GM12891 (cell line): ENCODE results near the gene UBE2D1.

Experiments
- POLR2AphosphoS5 ChIP-seq: IDR thresholded peaks from 2 replicates; pipeline ENCODE4 v1.6.1; 2011; ENCODE audit warnings: low read depth, low read length, control low read depth
- TAF1 ChIP-seq: IDR thresholded peaks from 2 replicates; pipeline ENCODE4 v1.6.1; 2011; ENCODE audit warnings: low read depth, low read length, control low read depth

GRCh38 chr10:58307676-58308075 is 27.1 kb upstream of the UBE2D1 start:
- TF ChIP-seq POLR2AphosphoS5 (no peak), TAF1 (no peak)
